Measurements from ENCODE around the gene RPL28.

- TF ChIP-seq POLR2A (IDR thresholded peaks at IDR 0.05) (no peak), CTCF (IDR thresholded peaks at IDR 0.05) (no peak)
These were observed 15.3 kb upstream of the RPL28 start, which contains the start of gene IL11 for GRCh38 chr19:55370305-55370988.
